Lung (tissue), 12 donors: Measurements from ENCODE around the gene OXCT2. TPM values are rescaled to one million over a fixed set of nuclear protein-coding genes. Genes with fewer than 3 reads are reported as not detected.
"Not testable (repeated sequence)": the region's sequence is repeated elsewhere in the genome, so short reads cannot be mapped to it uniquely, and the experiment has no call there.

ENCODE experiments used
- ATAC-seq: fragments of 200-7000 bp; cut with Tn5 transposase; one replicate; pipeline ENCODE4 v1.9.1; 2020; ENCODE audit warnings: moderate number of reproducible peaks; ENCODE audit not compliant: insufficient read depth, low FRiP score
- DNase-seq, 3 donors: peaks; one replicate each; pipeline ENCODE4 v3.0.0-alpha.2; 2013 to 2017
- H3K27ac ChIP-seq, 2 donors: one replicate each; pipeline ENCODE4 v1.5.1; 2013; ENCODE audit warnings: mild to moderate bottlenecking in 2 of 2, moderate library complexity in 2 of 2, control low read depth in 1 of 2, inconsistent platforms in 1 of 2, low read depth in 1 of 2, low read length in 1 of 2
- H3K27me3 ChIP-seq, 3 donors: one replicate each; pipeline ENCODE4 v1.5.1; 2013; ENCODE audit warnings: low read length in 2 of 3; ENCODE audit not compliant: control insufficient read depth in 3 of 3, insufficient read depth in 3 of 3
- H3K36me3 ChIP-seq, 4 donors: one replicate each; pipeline ENCODE4 v1.5.1; 2013; ENCODE audit warnings: low read length in 4 of 4, mild to moderate bottlenecking in 1 of 4, moderate library complexity in 1 of 4; ENCODE audit not compliant: control insufficient read depth in 4 of 4, insufficient read depth in 4 of 4
- H3K4me1 ChIP-seq, 5 donors: one replicate each; pipeline ENCODE4 v1.5.1; 2013; ENCODE audit warnings: low read length in 5 of 5, mild to moderate bottlenecking in 2 of 5, moderate library complexity in 1 of 5; ENCODE audit not compliant: control insufficient read depth in 5 of 5, insufficient read depth in 5 of 5
- H3K4me3 ChIP-seq: one replicate; pipeline ENCODE4 v1.5.1; 2013; ENCODE audit warnings: mild to moderate bottlenecking, control low read depth, moderate library complexity
- H3K9ac ChIP-seq, 2 donors: one replicate each; pipeline ENCODE4 v1.5.1; 2013; ENCODE audit warnings: low read length in 2 of 2, control low read depth in 1 of 2; ENCODE audit not compliant: insufficient read depth in 1 of 2
- H3K9me3 ChIP-seq, 4 donors: one replicate each; pipeline ENCODE4 v1.5.1; 2013; ENCODE audit warnings: low read length in 3 of 4, mild to moderate bottlenecking in 1 of 4, moderate library complexity in 1 of 4; ENCODE audit not compliant: control insufficient read depth in 4 of 4, insufficient read depth in 3 of 4
- WGBS, 2 donors: extraction: QIAGEN DNeasy Blood & Tissue Kit; methylation state at CpG; one replicate each; pipeline ENCODE4 v1.1.7; 2013; 5-methylcytosine and 5-hydroxymethylcytosine counted together
- polyA plus RNA-seq, 2 donors: library from polyadenylated mRNA; stranded (reverse); fragments of 200-250 nt; gene quantifications; one replicate each; pipeline ENCODE4 v1.2.1, GENCODE V29; 2013
- total RNA-seq, 2 donors: library from RNA; depleted of rRNA in 1 of 2; stranded (reverse); fragments of >200 nt in 1 of 2; gene quantifications; one replicate each; pipeline ENCODE4 v1.2.1, GENCODE V29; 2014 to 2021
- TF ChIP-seq, protein P1 (sequence below): IDR thresholded peaks from 2 replicates; pipeline ENCODE4 v1.5.1; 2012; ENCODE audit warnings: mild to moderate bottlenecking; ENCODE audit errors: control extremely low read depth, extremely low read depth
- donor health status: control.
- donor health status: control.
- donor health status: Bipolar disorder and iron deficiency.
- donor health status: healthy.
- donor health status: DM: yes; HTN: yes; CAD: no.

OXCT2 gene
- total and polyA plus RNA-seq, 4 donors = 0.17 to 0.95 (median 0.48) TPM

DNA sequence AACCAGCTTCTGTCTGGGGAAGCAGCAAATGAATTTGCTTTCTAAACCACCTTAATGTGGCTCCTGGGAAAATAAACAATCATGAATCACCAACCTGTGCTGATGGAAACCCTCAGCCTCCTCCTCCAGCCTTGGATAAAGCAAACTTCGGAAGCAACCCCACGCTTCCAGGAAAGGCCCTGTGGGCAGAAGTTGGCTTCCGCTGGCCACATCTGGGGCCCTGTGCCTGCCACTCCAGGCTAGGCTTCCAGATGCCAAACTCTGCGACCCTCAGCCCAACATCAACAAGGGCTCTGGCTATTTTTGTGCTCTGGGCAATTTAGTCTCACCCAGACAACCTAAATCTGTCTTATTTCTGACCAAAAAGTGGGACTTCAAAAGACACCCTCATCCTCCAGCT, 6.2 kb upstream of the OXCT2 start:
- Histone ChIP-seq H3K36me3 (no peaks in the 10 kb centered on the region), H3K9me3 (no peaks in the 10 kb centered on the region), H3K4me1 (no peaks in the 10 kb centered on the region), H3K9ac (no peak overlapping the region), H3K4me3 (no peak overlapping the region), H3K27ac (no peak overlapping the region), H3K27me3 (peaks cover 0 to 5% (median 0%) of the 10 kb centered on the region in 3 donors)
- DNase-seq (peak in 1 of 3 donors; percentile 5), ATAC-seq (no peak)
- WGBS, 2 donors = 84 to 90% methylated on average over 4 of the region's 4 CpGs
- TF ChIP-seq, protein P1, sequence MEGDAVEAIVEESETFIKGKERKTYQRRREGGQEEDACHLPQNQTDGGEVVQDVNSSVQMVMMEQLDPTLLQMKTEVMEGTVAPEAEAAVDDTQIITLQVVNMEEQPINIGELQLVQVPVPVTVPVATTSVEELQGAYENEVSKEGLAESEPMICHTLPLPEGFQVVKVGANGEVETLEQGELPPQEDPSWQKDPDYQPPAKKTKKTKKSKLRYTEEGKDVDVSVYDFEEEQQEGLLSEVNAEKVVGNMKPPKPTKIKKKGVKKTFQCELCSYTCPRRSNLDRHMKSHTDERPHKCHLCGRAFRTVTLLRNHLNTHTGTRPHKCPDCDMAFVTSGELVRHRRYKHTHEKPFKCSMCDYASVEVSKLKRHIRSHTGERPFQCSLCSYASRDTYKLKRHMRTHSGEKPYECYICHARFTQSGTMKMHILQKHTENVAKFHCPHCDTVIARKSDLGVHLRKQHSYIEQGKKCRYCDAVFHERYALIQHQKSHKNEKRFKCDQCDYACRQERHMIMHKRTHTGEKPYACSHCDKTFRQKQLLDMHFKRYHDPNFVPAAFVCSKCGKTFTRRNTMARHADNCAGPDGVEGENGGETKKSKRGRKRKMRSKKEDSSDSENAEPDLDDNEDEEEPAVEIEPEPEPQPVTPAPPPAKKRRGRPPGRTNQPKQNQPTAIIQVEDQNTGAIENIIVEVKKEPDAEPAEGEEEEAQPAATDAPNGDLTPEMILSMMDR = no peak

DNA sequence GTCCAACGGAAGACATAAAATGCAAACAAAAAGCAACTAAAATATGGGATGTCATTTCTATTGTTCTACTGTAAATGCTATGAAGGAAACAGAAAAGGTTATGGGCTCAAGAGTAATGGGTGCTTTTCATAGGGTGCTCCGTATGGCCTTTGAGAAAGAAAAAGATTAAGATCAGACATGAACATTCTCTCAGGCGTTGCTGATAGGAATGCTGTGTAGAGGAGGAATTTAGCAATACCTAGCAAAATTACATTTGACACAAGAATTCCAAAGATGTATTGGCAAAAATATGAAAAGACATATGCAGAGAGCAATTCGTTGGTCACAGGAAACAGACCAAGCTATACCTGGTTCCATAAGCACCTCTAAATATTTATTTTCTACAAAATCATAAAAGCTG, 5.7 kb upstream of the OXCT2 start:
- TF ChIP-seq, protein P1 = no peak
- 74 to 82% methylated on average over 4 of the region's 4 CpGs for WGBS, 2 donors

DNA sequence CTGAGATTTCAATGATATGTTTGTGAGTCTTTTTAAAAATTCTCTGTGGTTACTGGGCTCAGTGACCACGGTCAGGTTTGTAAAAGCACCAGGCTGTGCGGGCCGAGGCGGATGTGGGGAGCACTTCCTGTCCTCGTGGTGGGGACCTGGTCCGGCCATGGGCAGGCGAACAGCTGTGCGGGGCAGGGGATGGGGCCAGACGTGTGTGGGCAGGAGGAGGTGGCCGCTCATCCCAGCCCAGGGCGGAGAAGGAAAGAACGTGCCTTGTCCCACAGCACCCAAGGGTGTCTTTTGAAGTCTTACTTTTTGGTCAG, 5.2 kb upstream of the OXCT2 start:
- Histone ChIP-seq H3K4me1 (no peaks in the 10 kb centered on the region), H3K9me3 (no peaks in the 10 kb centered on the region), H3K27me3 (peaks cover 0 to 5% (median 0%) of the 10 kb centered on the region in 3 donors), H3K27ac (no peak overlapping the region), H3K4me3 (no peak overlapping the region), H3K36me3 (no peaks in the 10 kb centered on the region), H3K9ac (no peak overlapping the region)
- ATAC-seq (no peak), DNase-seq (peak in 1 of 3 donors; percentile 9)
- WGBS, 2 donors = 45 to 56% methylated on average over 12 of the region's 12 CpGs
- TF ChIP-seq, protein P1 = no peak

More for the DNA sequence above, 5.7 kb upstream of the OXCT2 start:
- Histone ChIP-seq H3K9me3 (no peaks in the 10 kb centered on the region), H3K27me3 (peaks cover 0 to 5% (median 0%) of the 10 kb centered on the region in 3 donors), H3K36me3 (no peaks in the 10 kb centered on the region), H3K9ac (no peak overlapping the region), H3K27ac (no peak overlapping the region), H3K4me1 (no peaks in the 10 kb centered on the region), H3K4me3 (no peak overlapping the region)
- DNase-seq (no peak), ATAC-seq (no peak)

DNA sequence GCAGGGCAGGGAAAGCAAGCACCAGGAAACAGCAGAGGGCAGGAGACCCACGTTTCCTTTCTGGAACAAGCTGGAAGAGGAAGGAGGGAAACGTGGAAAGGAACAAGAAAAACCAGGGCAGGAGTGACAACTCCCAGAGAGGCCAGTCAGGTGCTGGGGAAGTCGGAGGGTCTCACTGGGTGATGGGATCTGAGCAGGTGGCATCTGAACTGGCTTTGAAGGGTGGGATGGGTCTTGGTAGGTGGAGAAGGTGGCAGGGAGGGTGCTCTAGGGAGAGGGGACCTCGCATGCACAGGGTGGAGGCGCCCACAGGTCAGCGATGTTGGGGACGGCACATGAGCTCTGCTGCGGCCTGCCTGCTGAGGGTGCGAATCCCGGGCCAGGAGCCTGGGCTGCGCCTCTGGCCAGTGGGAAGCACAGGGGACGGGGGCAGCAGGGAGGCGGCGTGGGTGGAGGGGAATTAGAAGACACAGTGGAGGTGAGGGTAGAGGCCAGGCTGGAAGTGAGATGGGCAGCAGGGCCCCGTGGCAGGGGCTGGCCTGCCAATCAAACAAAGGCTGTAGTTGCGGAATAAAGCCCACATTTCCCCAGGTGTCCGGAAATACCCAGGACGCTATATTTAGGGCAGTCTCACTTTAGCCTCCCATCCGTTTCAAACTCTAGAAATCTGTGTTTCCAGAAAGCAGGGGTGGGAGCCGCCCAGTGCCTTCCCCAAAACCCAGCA, 4.7 kb upstream of the OXCT2 start:
- not testable (repeated sequence) for H3K4me1 ChIP-seq, H3K9me3 ChIP-seq, H3K9ac ChIP-seq, H3K27ac ChIP-seq, H3K27me3 ChIP-seq, H3K36me3 ChIP-seq, ATAC-seq, H3K4me3 ChIP-seq
- 74 to 77% methylated on average over 10 to 15 of the region's 20 CpGs for WGBS, 2 donors
- DNase-seq = peak in 1 of 3 donors; percentile 7

DNA sequence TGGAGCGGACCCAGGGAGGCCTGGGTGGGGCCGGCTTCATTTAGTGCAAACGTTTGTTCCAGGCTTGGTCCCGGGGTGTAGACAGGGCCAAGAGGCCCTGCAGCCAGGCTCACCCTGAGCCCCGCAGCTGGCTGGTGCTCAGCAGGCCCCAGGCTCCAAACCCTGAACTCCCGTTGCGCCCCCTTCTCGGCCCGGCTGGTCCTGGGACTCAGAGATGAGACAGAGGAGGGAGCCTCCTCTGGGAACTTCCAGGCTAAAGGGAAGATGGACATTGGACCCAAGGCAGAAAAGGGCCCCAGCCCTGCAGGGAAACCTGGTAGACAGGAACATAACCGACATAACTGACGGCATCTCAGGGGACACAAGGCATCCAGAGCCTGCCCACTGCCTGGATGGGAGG, 4.0 kb upstream of the OXCT2 start:
- not testable (repeated sequence) for H3K9ac ChIP-seq, H3K9me3 ChIP-seq, H3K4me1 ChIP-seq, H3K36me3 ChIP-seq, H3K27me3 ChIP-seq, ATAC-seq, H3K27ac ChIP-seq, H3K4me3 ChIP-seq
- 80 to 86% methylated on average over 11 of the region's 11 CpGs for WGBS, 2 donors
- DNase-seq = peak in 1 of 3 donors; percentile 4

DNA sequence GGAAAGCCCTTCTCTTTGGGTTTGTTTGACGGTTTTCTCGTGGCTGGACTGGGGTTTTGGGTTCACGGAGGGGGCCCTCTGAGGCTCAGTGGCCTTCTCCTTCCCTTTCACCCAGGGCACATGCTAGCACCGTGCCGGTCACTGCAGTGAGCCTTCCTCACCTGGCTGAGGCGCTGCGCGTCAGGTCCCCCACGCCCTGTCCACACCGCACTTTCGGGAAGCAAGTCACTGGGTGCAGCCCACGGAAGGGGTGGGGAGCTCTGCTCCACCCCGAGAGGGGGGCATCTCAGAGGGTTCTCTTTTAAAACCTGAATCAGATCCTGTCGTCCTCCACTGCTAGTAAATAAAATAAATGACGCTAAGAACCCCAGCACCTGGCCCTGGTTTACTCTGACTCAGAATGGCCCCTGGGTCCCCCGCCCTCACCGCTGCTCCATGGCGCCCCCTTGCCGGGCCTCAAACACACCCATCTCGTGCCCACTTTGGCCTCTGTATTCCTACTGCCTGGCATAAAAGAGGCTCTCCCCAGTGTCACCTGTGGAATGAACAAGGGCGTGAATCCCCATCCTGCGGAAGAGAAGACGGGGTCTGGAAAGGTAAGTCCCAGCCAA, 2.3 kb upstream of the OXCT2 start:
- H3K9ac ChIP-seq, H3K4me3 ChIP-seq, H3K36me3 ChIP-seq, H3K27me3 ChIP-seq, H3K9me3 ChIP-seq, H3K27ac ChIP-seq, ATAC-seq, H3K4me1 ChIP-seq, DNase-seq: not testable (repeated sequence)
- 40% methylated on average over 3 of the region's 23 CpGs; no CpG with 5 or more reads in 1 of the 2 donors for WGBS, 2 donors
